WTC11 (cell line): ENCODE measurements around the gene ZDHHC7. TPM values are rescaled to one million over a fixed set of nuclear protein-coding genes. Genes with fewer than 3 reads are reported as not detected.

Experiments
- ATAC-seq: fragments of 200-7000 bp; cut with Tn5 transposase; 2 replicates; pipeline ENCODE4 v1.10.0; 2021; ENCODE audit warnings: mild to moderate bottlenecking, moderate library complexity
- CTCF ChIA-PET: fragments of 300-600 bp; sonication (Branson Sonifier 250); formaldehyde crosslinking; loops from one replicate; lab custom pipeline; 2021; ENCODE audit warnings: antibody characterized with exemption; lab: Charles Lee
- POLR2A ChIA-PET: fragments of 350-600 bp; sonication (Branson Sonifier 250); formaldehyde crosslinking; loops from one replicate; lab custom pipeline; 2021; ENCODE audit warnings: antibody characterized with exemption; lab: Charles Lee
- DNase-seq: peaks from one replicate; pipeline ENCODE4 v3.0.0; 2021; ENCODE audit warnings: low spot score
- H3K27ac Mint-ChIP-seq: 2 replicates; pipeline ENCODE4 v1.8.0; 2021; ENCODE audit warnings: mixed read lengths
- H3K27me3 Mint-ChIP-seq: 2 replicates; pipeline ENCODE4 v1.8.0; 2021; ENCODE audit warnings: low read depth, mild to moderate bottlenecking, moderate library complexity, mixed read lengths
- H3K36me3 Mint-ChIP-seq: 2 replicates; pipeline ENCODE4 v1.8.0; 2021; ENCODE audit warnings: mixed read lengths
- H3K4me1 Mint-ChIP-seq: 2 replicates; pipeline ENCODE4 v1.8.0; 2022; ENCODE audit warnings: mixed read lengths
- H3K4me3 Mint-ChIP-seq: 2 replicates; pipeline ENCODE4 v1.8.0; 2021; ENCODE audit warnings: mild to moderate bottlenecking, moderate library complexity, mixed read lengths
- H3K9me3 Mint-ChIP-seq: 2 replicates; pipeline ENCODE4 v1.8.0; 2021; ENCODE audit warnings: mixed read lengths
- E2F1 ChIP-seq: sonication (generic); formaldehyde crosslinking; IDR thresholded peaks from 2 replicates; pipeline ENCODE4 v1.8.0; 2022; ENCODE audit warnings: mild to moderate bottlenecking, missing genetic modification reagents
- E2F4 ChIP-seq: sonication (generic); formaldehyde crosslinking; IDR thresholded peaks from 2 replicates; pipeline ENCODE4 v1.8.1; 2022; ENCODE audit warnings: low read depth, mild to moderate bottlenecking, moderate library complexity, missing genetic modification reagents, borderline replicate concordance
- ERG ChIP-seq: fragments of 250-450 bp; sonication (Bioruptor Pico); IDR thresholded peaks from 2 replicates; pipeline ENCODE4 v1.8.0; 2021; ENCODE audit warnings: mild to moderate bottlenecking
- JAZF1 ChIP-seq: fragments of 250-450 bp; sonication (Bioruptor Pico); IDR thresholded peaks from 2 replicates; pipeline ENCODE4 v1.9.0; 2021; ENCODE audit warnings: moderate library complexity, mild to moderate bottlenecking, inconsistent platforms
- JUN ChIP-seq: sonication (generic); formaldehyde crosslinking; IDR thresholded peaks from 2 replicates; pipeline ENCODE4 v1.8.0; 2023; ENCODE audit warnings: mild to moderate bottlenecking, missing genetic modification reagents
- NR1H2 ChIP-seq: sonication (generic); formaldehyde crosslinking; IDR thresholded peaks from 2 replicates; pipeline ENCODE4 v1.9.0; 2021; ENCODE audit warnings: mild to moderate bottlenecking, moderate library complexity, missing genetic modification reagents
- PRRX2 ChIP-seq: fragments of 250-450 bp; sonication (Bioruptor Pico); IDR thresholded peaks from 2 replicates; pipeline ENCODE4 v1.8.0; 2021; ENCODE audit warnings: mild to moderate bottlenecking
- SP1 ChIP-seq: sonication (generic); formaldehyde crosslinking; conservative IDR thresholded peaks from 2 replicates; pipeline ENCODE4 v1.8.1; 2022; ENCODE audit warnings: missing genetic modification reagents
- TCF7 ChIP-seq: sonication (generic); formaldehyde crosslinking; IDR thresholded peaks from 2 replicates; pipeline ENCODE4 v1.8.0; 2022; ENCODE audit warnings: mild to moderate bottlenecking, low read depth, missing genetic modification reagents, moderate library complexity
- ZNF121 ChIP-seq: sonication (generic); formaldehyde crosslinking; IDR thresholded peaks from 2 replicates; pipeline ENCODE4 v1.8.0; 2023; ENCODE audit warnings: missing genetic modification reagents
- ZNF423 ChIP-seq: fragments of 250-450 bp; sonication (Bioruptor Pico); IDR thresholded peaks from 2 replicates; pipeline ENCODE4 v2.1.2; 2022; ENCODE audit warnings: mild to moderate bottlenecking, moderate library complexity
- total RNA-seq: library from RNA; stranded (reverse); gene quantifications from 3 replicates; pipeline ENCODE4 v1.2.3, GENCODE V29; 2021
- TF ChIP-seq, protein P1 (sequence below): sonication (generic); formaldehyde crosslinking; IDR thresholded peaks from 2 replicates; pipeline ENCODE4 v1.8.1; 2023; ENCODE audit warnings: mild to moderate bottlenecking, missing genetic modification reagents, moderate library complexity
- TF ChIP-seq, protein P2 (sequence below): fragments of 250-450 bp; sonication (Bioruptor Pico); IDR thresholded peaks from 2 replicates; pipeline ENCODE4 v1.9.0; 2021; ENCODE audit warnings: mild to moderate bottlenecking, borderline replicate concordance
- TF ChIP-seq, protein P3 (sequence below): sonication (generic); formaldehyde crosslinking; IDR thresholded peaks from 2 replicates; pipeline ENCODE4 v1.8.1; 2023; ENCODE audit warnings: mild to moderate bottlenecking, missing genetic modification reagents
- TF ChIP-seq, protein P4 (sequence below): sonication (generic); formaldehyde crosslinking; IDR thresholded peaks from 2 replicates; pipeline ENCODE4 v1.8.1; 2023; ENCODE audit warnings: mild to moderate bottlenecking, missing genetic modification reagents, borderline replicate concordance

ZDHHC7 gene
- total RNA-seq, 1 experiment from 2014 or later: 38.7 TPM

DNA sequence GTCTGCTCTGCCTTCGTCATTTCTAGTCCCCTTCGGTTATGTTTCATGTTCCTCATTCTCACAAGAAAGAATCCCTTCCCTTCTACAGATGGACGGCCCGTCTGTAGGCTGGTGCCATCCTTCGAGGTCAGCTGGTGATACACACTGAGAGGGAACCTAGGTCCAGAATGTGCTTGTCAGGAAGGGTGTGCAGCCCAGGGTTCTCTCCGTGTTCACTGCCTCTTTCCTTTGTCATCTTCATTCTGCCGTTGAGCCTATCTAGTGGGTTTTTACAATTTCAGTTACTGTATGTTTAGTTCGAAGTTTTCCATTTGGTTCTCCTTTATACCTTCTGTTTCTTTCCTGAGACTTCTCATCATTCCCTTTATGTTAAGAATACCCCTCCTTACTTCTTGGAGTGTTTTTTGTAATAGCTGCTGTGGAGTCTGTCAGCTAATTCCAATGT is 35.2 kb upstream of the ZDHHC7 start:
- H3K4me1 Mint-ChIP-seq: 0 out of 2 replicates have a peak, but pooled peaks cover 5% of the 10 kb centered on the region
- no peak overlapping the region for H3K4me3 Mint-ChIP-seq
- ChIA-PET CTCF (interaction anchor here (0.9 to 1.4 kb wide), 4 partner anchors 10 to 40 kb away, joined by 3 to 8 read pairs (median 5); partner anchors contain the start of gene KIAA0513), POLR2A (no interaction called here)
- no peak for DNase-seq
- H3K36me3 Mint-ChIP-seq: no peaks in the 10 kb centered on the region
- no peak for ATAC-seq
- no peaks in the 10 kb centered on the region for H3K9me3 Mint-ChIP-seq
- no peak overlapping the region for H3K27ac Mint-ChIP-seq
- no peak for TF ChIP-seq E2F1 (CRISPR knock-in tag)
- no peak for TF ChIP-seq ZNF121 (CRISPR knock-in tag)
- TF ChIP-seq JUN (CRISPR knock-in tag): no peak
- TF ChIP-seq TCF7 (CRISPR knock-in tag): no peak
- no peak for TF ChIP-seq ZNF423 (CRISPR knock-in tag)
- H3K27me3 Mint-ChIP-seq: no peaks in the 10 kb centered on the region

DNA sequence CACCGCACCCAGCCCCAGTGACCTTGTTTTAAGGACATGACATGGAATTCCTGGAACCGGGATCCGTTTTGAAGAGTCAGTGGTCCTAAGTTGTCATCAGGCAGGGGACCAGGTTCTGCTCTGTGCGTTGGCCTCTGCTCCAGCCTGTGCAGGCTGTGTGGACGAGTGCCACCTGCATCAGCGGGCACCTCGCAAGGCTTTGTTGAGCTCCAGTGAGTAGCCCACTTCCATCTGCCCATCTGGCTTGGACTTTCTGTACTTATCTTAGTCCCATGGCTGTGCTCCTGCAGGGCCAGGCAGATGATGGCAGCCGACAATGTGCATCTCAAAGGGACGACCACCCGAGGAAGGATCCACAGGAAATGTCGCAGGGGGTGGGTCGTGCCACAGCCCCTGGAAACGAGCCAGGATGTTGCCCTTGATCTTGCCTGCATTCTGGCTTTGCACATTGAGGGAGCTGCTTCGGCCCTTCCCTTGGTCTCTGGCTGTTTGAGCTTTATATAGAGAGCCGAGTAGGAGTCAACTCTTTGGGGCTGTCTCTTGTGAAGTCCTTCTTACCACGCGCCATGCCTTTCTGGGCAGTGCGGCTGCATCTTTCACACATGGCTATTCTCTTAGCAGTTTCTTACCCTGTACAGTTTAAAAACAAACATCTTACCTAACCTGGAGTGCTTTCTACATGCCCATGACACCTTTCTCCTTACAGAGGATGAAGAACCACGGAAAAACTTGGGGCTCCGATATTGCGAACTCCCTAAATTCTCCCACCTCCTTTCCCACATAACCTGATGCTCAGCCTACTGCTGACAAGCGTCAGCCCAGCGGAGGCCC is 34.5 kb upstream of the ZDHHC7 start:
- Mint-ChIP-seq H3K27me3 (no peaks in the 10 kb centered on the region), H3K4me3 (no peak overlapping the region), H3K36me3 (no peaks in the 10 kb centered on the region), H3K27ac (no peak overlapping the region), H3K4me1 (0 out of 2 replicates have a peak, but pooled peaks cover 5% of the 10 kb centered on the region), H3K9me3 (no peaks in the 10 kb centered on the region)
- POLR2A ChIA-PET: no interaction called here
- CTCF ChIA-PET: interaction anchor here (1.4 kb wide), 3 partner anchors 11 to 41 kb away, joined by 3 to 7 read pairs (median 4); partner anchors contain the start of gene KIAA0513
- no peak for TF ChIP-seq SP1 (CRISPR knock-in tag)
- no peak for ATAC-seq
- DNase-seq: no peak

- ATAC-seq (no peak), DNase-seq (no peak)
- no peak overlapping the region for H3K27ac Mint-ChIP-seq
- POLR2A ChIA-PET: no interaction called here
- H3K4me3 Mint-ChIP-seq: no peak overlapping the region
- H3K4me1 Mint-ChIP-seq: 0 out of 2 replicates have a peak, but pooled peaks cover 5% of the 10 kb centered on the region
- H3K36me3 Mint-ChIP-seq: no peaks in the 10 kb centered on the region
- no peaks in the 10 kb centered on the region for H3K9me3 Mint-ChIP-seq
- CTCF ChIA-PET: interaction anchor here (1.4 kb wide), 2 partner anchors 11 to 17 kb away, joined by 3 to 4 read pairs; partner anchors contain the start of gene KIAA0513
- H3K27me3 Mint-ChIP-seq: no peaks in the 10 kb centered on the region
- TF ChIP-seq ERG (no peak), NR1H2 (CRISPR knock-in tag) (no peak), PRRX2 (CRISPR knock-in tag) (no peak), JAZF1 (CRISPR knock-in tag) (no peak), E2F4 (CRISPR knock-in tag) (no peak)
- TF ChIP-seq, protein P1, sequence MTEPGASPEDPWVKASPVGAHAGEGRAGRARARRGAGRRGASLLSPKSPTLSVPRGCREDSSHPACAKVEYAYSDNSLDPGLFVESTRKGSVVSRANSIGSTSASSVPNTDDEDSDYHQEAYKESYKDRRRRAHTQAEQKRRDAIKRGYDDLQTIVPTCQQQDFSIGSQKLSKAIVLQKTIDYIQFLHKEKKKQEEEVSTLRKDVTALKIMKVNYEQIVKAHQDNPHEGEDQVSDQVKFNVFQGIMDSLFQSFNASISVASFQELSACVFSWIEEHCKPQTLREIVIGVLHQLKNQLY (CRISPR knock-in tag): no peak
- TF ChIP-seq, protein P2, sequence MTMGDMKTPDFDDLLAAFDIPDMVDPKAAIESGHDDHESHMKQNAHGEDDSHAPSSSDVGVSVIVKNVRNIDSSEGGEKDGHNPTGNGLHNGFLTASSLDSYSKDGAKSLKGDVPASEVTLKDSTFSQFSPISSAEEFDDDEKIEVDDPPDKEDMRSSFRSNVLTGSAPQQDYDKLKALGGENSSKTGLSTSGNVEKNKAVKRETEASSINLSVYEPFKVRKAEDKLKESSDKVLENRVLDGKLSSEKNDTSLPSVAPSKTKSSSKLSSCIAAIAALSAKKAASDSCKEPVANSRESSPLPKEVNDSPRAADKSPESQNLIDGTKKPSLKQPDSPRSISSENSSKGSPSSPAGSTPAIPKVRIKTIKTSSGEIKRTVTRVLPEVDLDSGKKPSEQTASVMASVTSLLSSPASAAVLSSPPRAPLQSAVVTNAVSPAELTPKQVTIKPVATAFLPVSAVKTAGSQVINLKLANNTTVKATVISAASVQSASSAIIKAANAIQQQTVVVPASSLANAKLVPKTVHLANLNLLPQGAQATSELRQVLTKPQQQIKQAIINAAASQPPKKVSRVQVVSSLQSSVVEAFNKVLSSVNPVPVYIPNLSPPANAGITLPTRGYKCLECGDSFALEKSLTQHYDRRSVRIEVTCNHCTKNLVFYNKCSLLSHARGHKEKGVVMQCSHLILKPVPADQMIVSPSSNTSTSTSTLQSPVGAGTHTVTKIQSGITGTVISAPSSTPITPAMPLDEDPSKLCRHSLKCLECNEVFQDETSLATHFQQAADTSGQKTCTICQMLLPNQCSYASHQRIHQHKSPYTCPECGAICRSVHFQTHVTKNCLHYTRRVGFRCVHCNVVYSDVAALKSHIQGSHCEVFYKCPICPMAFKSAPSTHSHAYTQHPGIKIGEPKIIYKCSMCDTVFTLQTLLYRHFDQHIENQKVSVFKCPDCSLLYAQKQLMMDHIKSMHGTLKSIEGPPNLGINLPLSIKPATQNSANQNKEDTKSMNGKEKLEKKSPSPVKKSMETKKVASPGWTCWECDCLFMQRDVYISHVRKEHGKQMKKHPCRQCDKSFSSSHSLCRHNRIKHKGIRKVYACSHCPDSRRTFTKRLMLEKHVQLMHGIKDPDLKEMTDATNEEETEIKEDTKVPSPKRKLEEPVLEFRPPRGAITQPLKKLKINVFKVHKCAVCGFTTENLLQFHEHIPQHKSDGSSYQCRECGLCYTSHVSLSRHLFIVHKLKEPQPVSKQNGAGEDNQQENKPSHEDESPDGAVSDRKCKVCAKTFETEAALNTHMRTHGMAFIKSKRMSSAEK (CRISPR knock-in tag): no peak
- TF ChIP-seq, protein P3, sequence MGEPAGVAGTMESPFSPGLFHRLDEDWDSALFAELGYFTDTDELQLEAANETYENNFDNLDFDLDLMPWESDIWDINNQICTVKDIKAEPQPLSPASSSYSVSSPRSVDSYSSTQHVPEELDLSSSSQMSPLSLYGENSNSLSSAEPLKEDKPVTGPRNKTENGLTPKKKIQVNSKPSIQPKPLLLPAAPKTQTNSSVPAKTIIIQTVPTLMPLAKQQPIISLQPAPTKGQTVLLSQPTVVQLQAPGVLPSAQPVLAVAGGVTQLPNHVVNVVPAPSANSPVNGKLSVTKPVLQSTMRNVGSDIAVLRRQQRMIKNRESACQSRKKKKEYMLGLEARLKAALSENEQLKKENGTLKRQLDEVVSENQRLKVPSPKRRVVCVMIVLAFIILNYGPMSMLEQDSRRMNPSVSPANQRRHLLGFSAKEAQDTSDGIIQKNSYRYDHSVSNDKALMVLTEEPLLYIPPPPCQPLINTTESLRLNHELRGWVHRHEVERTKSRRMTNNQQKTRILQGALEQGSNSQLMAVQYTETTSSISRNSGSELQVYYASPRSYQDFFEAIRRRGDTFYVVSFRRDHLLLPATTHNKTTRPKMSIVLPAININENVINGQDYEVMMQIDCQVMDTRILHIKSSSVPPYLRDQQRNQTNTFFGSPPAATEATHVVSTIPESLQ: no peak
- TF ChIP-seq, protein P4, sequence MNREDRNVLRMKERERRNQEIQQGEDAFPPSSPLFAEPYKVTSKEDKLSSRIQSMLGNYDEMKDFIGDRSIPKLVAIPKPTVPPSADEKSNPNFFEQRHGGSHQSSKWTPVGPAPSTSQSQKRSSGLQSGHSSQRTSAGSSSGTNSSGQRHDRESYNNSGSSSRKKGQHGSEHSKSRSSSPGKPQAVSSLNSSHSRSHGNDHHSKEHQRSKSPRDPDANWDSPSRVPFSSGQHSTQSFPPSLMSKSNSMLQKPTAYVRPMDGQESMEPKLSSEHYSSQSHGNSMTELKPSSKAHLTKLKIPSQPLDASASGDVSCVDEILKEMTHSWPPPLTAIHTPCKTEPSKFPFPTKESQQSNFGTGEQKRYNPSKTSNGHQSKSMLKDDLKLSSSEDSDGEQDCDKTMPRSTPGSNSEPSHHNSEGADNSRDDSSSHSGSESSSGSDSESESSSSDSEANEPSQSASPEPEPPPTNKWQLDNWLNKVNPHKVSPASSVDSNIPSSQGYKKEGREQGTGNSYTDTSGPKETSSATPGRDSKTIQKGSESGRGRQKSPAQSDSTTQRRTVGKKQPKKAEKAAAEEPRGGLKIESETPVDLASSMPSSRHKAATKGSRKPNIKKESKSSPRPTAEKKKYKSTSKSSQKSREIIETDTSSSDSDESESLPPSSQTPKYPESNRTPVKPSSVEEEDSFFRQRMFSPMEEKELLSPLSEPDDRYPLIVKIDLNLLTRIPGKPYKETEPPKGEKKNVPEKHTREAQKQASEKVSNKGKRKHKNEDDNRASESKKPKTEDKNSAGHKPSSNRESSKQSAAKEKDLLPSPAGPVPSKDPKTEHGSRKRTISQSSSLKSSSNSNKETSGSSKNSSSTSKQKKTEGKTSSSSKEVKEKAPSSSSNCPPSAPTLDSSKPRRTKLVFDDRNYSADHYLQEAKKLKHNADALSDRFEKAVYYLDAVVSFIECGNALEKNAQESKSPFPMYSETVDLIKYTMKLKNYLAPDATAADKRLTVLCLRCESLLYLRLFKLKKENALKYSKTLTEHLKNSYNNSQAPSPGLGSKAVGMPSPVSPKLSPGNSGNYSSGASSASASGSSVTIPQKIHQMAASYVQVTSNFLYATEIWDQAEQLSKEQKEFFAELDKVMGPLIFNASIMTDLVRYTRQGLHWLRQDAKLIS (CRISPR knock-in tag): no peak
Observed at GRCh38 chr16:85045077-85045476, 33.7 kb upstream of the ZDHHC7 start.
